ENCODE results near the gene MTOR. TPM values are rescaled to one million over a fixed set of nuclear protein-coding genes. Genes with fewer than 3 reads are reported as not detected.
A peak's percentile ranks its signal among the peaks of the same experiment; 100 is the strongest.

Gene MTOR
- total RNA-seq, 6 experiments from 2014 or later, result 36.6 to 41.2 (median 38.2) TPM

DNA sequence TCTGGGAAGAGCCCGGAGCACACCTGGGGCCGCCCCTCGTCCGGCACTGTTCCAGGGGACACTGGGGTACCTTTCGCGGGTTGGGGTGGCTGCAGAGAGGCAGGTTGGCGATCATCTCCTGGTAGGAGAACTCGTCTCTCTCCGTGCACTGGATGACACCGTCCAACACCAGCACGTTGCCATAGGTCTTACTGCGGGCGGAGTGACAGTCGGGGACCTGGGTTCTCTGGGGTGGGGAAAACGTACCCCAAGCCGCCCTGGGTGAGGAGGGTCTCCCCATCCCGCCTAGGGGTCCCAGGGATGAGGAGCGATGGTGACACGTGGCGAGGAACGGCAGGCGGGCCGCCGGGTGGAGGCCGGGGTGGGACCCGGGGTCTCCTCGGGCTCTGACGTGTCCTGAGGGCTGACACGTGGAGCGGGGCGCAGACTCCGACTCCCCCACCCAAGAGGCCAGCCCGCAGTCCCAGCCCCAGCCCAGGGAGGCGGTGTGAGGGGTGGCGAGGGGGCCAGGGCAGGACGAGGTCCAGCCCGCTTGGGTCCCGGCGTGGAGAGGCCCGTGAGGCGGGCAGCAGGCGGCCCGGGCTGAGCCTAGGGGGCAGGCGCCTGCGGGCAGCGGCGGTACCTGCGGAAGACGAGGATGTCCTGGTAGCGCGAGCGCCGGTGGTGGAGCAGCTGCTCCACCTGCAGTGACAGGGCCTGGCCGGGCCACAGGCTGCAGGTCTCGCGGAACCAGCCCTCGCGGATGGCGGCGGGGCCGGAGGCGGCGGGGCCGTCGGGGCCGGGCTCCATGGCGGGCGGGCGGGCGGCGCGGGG, 203.0 kb downstream of the MTOR start:
- Mint-ChIP-seq H3K9me3 (no peaks in the 10 kb centered on the region), H3K4me3 (peak overlapping the region; percentile 94), H3K36me3 (ENCODE audit: low read depth) (peaks cover 22% of the 10 kb centered on the region), H3K27me3 (ENCODE audit: insufficient read depth) (no peaks in the 10 kb centered on the region; the same call in 1 of the 2 replicates), H3K4me1 (ENCODE audit: low read depth) (peaks cover 18% of the 10 kb centered on the region), H3K27ac (peak overlapping the region; percentile 74)
- no peak for DNase-seq
- TF ChIP-seq, protein P1, sequence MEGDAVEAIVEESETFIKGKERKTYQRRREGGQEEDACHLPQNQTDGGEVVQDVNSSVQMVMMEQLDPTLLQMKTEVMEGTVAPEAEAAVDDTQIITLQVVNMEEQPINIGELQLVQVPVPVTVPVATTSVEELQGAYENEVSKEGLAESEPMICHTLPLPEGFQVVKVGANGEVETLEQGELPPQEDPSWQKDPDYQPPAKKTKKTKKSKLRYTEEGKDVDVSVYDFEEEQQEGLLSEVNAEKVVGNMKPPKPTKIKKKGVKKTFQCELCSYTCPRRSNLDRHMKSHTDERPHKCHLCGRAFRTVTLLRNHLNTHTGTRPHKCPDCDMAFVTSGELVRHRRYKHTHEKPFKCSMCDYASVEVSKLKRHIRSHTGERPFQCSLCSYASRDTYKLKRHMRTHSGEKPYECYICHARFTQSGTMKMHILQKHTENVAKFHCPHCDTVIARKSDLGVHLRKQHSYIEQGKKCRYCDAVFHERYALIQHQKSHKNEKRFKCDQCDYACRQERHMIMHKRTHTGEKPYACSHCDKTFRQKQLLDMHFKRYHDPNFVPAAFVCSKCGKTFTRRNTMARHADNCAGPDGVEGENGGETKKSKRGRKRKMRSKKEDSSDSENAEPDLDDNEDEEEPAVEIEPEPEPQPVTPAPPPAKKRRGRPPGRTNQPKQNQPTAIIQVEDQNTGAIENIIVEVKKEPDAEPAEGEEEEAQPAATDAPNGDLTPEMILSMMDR (IDR thresholded peaks at IDR 0.05), result no peak

- TF ChIP-seq, protein P1 (IDR thresholded peaks at IDR 0.05), result no peak
- peaks cover 22% of the 10 kb centered on the region for H3K36me3 Mint-ChIP-seq (ENCODE audit: low read depth)
- H3K4me1 Mint-ChIP-seq (ENCODE audit: low read depth), result peaks cover 18% of the 10 kb centered on the region
- H3K4me3 Mint-ChIP-seq, result peak overlapping the region; percentile 94
- H3K9me3 Mint-ChIP-seq, result no peaks in the 10 kb centered on the region
- no peak for DNase-seq
- peak overlapping the region; percentile 74 for H3K27ac Mint-ChIP-seq
- H3K27me3 Mint-ChIP-seq (ENCODE audit: insufficient read depth), result no peaks in the 10 kb centered on the region; the same call in 1 of the 2 replicates
These were observed 203.7 kb downstream of the MTOR start for GRCh38 chr1:11058595-11059154.

DNA sequence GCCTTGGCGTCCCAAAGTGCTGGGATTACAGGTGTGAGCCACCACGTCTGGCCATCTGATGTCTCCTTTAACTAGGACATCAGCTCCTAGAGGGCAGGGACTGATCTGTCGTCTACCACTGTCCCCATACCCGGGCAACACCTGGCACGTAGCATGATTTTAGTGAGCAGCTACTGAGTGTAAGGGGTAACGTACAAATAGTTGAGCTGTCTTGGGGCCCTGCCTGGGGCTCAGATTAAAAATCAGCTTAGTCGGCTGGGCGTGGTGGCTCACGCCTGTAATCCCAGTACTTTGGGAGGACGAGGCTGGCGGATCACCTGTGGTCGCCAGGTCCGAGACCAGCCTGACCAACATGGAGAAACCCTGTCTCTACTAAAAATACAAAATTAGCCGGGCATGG, 204.3 kb downstream of the MTOR start:
- H3K27ac Mint-ChIP-seq, result no peak overlapping the region
- peaks cover 22% of the 10 kb centered on the region for H3K36me3 Mint-ChIP-seq (ENCODE audit: low read depth)
- peaks cover 1% of the 10 kb centered on the region for H3K27me3 Mint-ChIP-seq (ENCODE audit: insufficient read depth)
- H3K4me1 Mint-ChIP-seq (ENCODE audit: low read depth), result peaks cover 18% of the 10 kb centered on the region
- H3K4me3 Mint-ChIP-seq, result peak overlapping the region; percentile 94
- no peaks in the 10 kb centered on the region for H3K9me3 Mint-ChIP-seq
- TF ChIP-seq, protein P1 (IDR thresholded peaks at IDR 0.05), result no peak
- DNase-seq, result no peak

GRCh38 chr1:11057477-11057876, 204.9 kb downstream of the MTOR start:
- Mint-ChIP-seq H3K27me3 (ENCODE audit: insufficient read depth) (peaks cover 4% of the 10 kb centered on the region), H3K4me1 (ENCODE audit: low read depth) (peaks cover 18% of the 10 kb centered on the region), H3K4me3 (peak overlapping the region; percentile 56), H3K27ac (no peak overlapping the region), H3K36me3 (ENCODE audit: low read depth) (peaks cover 22% of the 10 kb centered on the region), H3K9me3 (no peaks in the 10 kb centered on the region)
- no peak for DNase-seq
- TF ChIP-seq, protein P1 (IDR thresholded peaks at IDR 0.05), result no peak

Other genes starting within 250 kb of the MTOR start
- 100 to 1,000 TPM; 133 to 178 (median 171) TPM for gene TARDBP, start 249.9 kb downstream of the MTOR start, total RNA-seq (2021; fragmentation: NEBNext Ultra II Directional; extraction: Animal tissue kit (Norgen Biotek cat#: 25700))
- gene MASP2, start 215.3 kb downstream of the MTOR start, total RNA-seq (2021; fragmentation: NEBNext Ultra II Directional; extraction: Animal tissue kit (Norgen Biotek cat#: 25700)), result under 1 TPM in 1 of 6 experiments, not detected in 5; 0.12 TPM
- 100 to 1,000 TPM; 262 to 308 (median 295) TPM for gene SRM, start 202.5 kb downstream of the MTOR start, total RNA-seq (2021; fragmentation: NEBNext Ultra II Directional; extraction: Animal tissue kit (Norgen Biotek cat#: 25700))
- gene EXOSC10, start 162.7 kb downstream of the MTOR start, total RNA-seq (2021; fragmentation: NEBNext Ultra II Directional; extraction: Animal tissue kit (Norgen Biotek cat#: 25700)), result 10 to 100 TPM; 40.1 to 49.4 (median 47.5) TPM
- gene ANGPTL7, start 73.2 kb downstream of the MTOR start, total RNA-seq (2021; fragmentation: NEBNext Ultra II Directional; extraction: Animal tissue kit (Norgen Biotek cat#: 25700)), result not detected
- gene UBIAD1, start 10.6 kb upstream of the MTOR start, total RNA-seq (2021; fragmentation: NEBNext Ultra II Directional; extraction: Animal tissue kit (Norgen Biotek cat#: 25700)), result 10 to 100 TPM; 12.8 to 18.3 (median 13.8) TPM
- gene DISP3, start 216.6 kb upstream of the MTOR start, total RNA-seq (2021; fragmentation: NEBNext Ultra II Directional; extraction: Animal tissue kit (Norgen Biotek cat#: 25700)), result not detected

Measured in HFFc6 (cell line).